Lower leg skin (tissue), 3 donors: ENCODE results near the gene LMF1.

Source experiments
- CTCF ChIP-seq, 3 donors: fragments of 450-650 bp; IDR thresholded peaks; one replicate each; pipeline ENCODE4 v1.5.1; 2016; ENCODE audit warnings: antibody characterized with exemption in 3 of 3, mild to moderate bottlenecking in 3 of 3, moderate library complexity in 2 of 3
- POLR2A ChIP-seq, 2 donors: fragments of 450-650 bp; IDR thresholded peaks; one replicate each; pipeline ENCODE4 v1.6.1; 2016 to 2017; ENCODE audit warnings: antibody characterized with exemption in 2 of 2, mild to moderate bottlenecking in 1 of 2, moderate library complexity in 1 of 2

GRCh38 chr16:868846-869822 is 101.7 kb downstream of the LMF1 start:
- TF ChIP-seq POLR2A (IDR thresholded peaks at IDR 0.05) (no peak), CTCF (IDR thresholded peaks at IDR 0.05) (no peak)
